ENCODE data around the gene LRRC61.

GRCh38 chr7:150363370-150363769, 40.2 kb downstream of the LRRC61 start:
- TF ChIP-seq CTCF (IDR thresholded peaks at IDR 0.05) (no peak), POLR2A (IDR thresholded peaks at IDR 0.05) (no peak), EP300 (IDR thresholded peaks at IDR 0.05) (no peak)

All from gastroesophageal sphincter (tissue), 3 donors.